Stimulated activated CD4-positive, alpha-beta T cell treated with anti-CD3 and anti-CD28 coated beads, TNF-alpha, amount 100 ng/mL, for 1 hour (primary cell): ENCODE results near the gene MAZ.

Experiments
- DNase-seq, 3 donors: peaks; one replicate each; pipeline ENCODE4 v3.0.0-alpha.2; 2020; ENCODE audit warnings: low read depth in 3 of 3, low spot score in 1 of 3

The MAZ gene

GRCh38 chr16:29852654-29853053 lies 46.3 kb downstream of the MAZ start:
- no peak for DNase-seq

- DNase-seq, result no peak
Observed at GRCh38 chr16:29854520-29855100, 48.3 kb downstream of the MAZ start.

- DNase-seq, result no peak
Observed at GRCh38 chr16:29857133-29857760, 50.9 kb downstream of the MAZ start.

- DNase-seq, result no peak
Observed at GRCh38 chr16:29858149-29858849, 52.0 kb downstream of the MAZ start.

GRCh38 chr16:29858974-29859373 lies 52.6 kb downstream of the MAZ start:
- no peak for DNase-seq

GRCh38 chr16:29860218-29860617 lies 53.9 kb downstream of the MAZ start:
- no peak for DNase-seq
